Breast epithelium (tissue), 4 donors: ENCODE data around the gene KIF1A. TPM values are rescaled to one million over a fixed set of nuclear protein-coding genes. Genes with fewer than 3 reads are reported as not detected.

Experiments
- DNase-seq, 2 donors: peaks; one replicate each; pipeline ENCODE4 v3.0.0-alpha.2; 2019; ENCODE audit warnings: low spot score in 2 of 2
- H3K27ac ChIP-seq, 2 donors: fragments of 200-600 bp; sonication (generic) in 1 of 2; one replicate each; pipeline ENCODE4 v1.5.1; 2016 to 2019; ENCODE audit warnings: mild to moderate bottlenecking in 1 of 2
- H3K27me3 ChIP-seq, 2 donors: fragments of 200-600 bp; sonication (generic) in 1 of 2; one replicate each; pipeline versions ENCODE4 v1.5.1 to v1.6.0; 2017 to 2019; ENCODE audit warnings: control low read depth in 1 of 2, mild to moderate bottlenecking in 1 of 2
- H3K36me3 ChIP-seq: fragments of 200-600 bp; one replicate; pipeline ENCODE4 v1.5.1; 2019
- H3K4me1 ChIP-seq, 2 donors: fragments of 200-600 bp; sonication (generic); one replicate each; pipeline ENCODE4 v1.5.1; 2016 to 2019; ENCODE audit warnings: control low read depth in 1 of 2
- H3K4me3 ChIP-seq, 3 donors: fragments of 200-600 bp; sonication (generic); 1 replicate in 2 of 3; 2 replicates in 1 of 3; pipeline ENCODE4 v1.5.1; 2016 to 2019; ENCODE audit warnings: mild to moderate bottlenecking in 3 of 3, moderate library complexity in 2 of 3
- H3K9me3 ChIP-seq, 2 donors: fragments of 200-600 bp; sonication (generic) in 1 of 2; one replicate each; pipeline ENCODE4 v1.5.1; 2016 to 2019; ENCODE audit warnings: control low read depth in 1 of 2
- CTCF ChIP-seq, 3 donors: fragments of 450-650 bp; IDR thresholded peaks; one replicate each; pipeline ENCODE4 v1.5.1; 2016 to 2017; ENCODE audit warnings: antibody characterized with exemption in 3 of 3, mild to moderate bottlenecking in 3 of 3, moderate library complexity in 3 of 3
- POLR2A ChIP-seq: fragments of 450-650 bp; IDR thresholded peaks from one replicate; pipeline ENCODE4 v1.6.1; 2016; ENCODE audit warnings: antibody characterized with exemption, mild to moderate bottlenecking, moderate library complexity
- POLR2AphosphoS5 ChIP-seq, 3 donors: sonication (generic); formaldehyde crosslinking; IDR thresholded peaks; one replicate each; pipeline ENCODE4 v1.6.1; 2017; ENCODE audit warnings: antibody characterized with exemption in 3 of 3
- intact Hi-C: fragments of 100-400 bp; cut with DNase I; formaldehyde crosslinking; loops from one replicate; pipeline ENCODE4 v1.15.1; 2023; ENCODE audit warnings: low total_unique reads
- total RNA-seq, 3 donors: library from RNA; depleted of rRNA; stranded (reverse); fragments of >200 nt; gene quantifications; one replicate each; pipeline ENCODE4 v1.1.0, GENCODE V29; 2016

KIF1A gene
- total RNA-seq, 3 donors from 2014 or later = under 0.01 to 0.29 TPM; not detected in 1

- Histone ChIP-seq H3K27ac (no peak overlapping the region), H3K27me3 (no peaks in the 10 kb centered on the region), H3K9me3 (no peaks in the 10 kb centered on the region), H3K4me1 (no peaks in the 10 kb centered on the region), H3K4me3 (no peak overlapping the region), H3K36me3 (no peaks in the 10 kb centered on the region)
- DNase-seq = no peak
- intact Hi-C loops = no loop called here
- TF ChIP-seq POLR2AphosphoS5 (IDR thresholded peaks at IDR 0.05) (no peak), CTCF (IDR thresholded peaks at IDR 0.05) (no peak), POLR2A (no peak)
These were observed 74.6 kb downstream of the KIF1A start for GRCh38 chr2:240745456-240745855.

DNA sequence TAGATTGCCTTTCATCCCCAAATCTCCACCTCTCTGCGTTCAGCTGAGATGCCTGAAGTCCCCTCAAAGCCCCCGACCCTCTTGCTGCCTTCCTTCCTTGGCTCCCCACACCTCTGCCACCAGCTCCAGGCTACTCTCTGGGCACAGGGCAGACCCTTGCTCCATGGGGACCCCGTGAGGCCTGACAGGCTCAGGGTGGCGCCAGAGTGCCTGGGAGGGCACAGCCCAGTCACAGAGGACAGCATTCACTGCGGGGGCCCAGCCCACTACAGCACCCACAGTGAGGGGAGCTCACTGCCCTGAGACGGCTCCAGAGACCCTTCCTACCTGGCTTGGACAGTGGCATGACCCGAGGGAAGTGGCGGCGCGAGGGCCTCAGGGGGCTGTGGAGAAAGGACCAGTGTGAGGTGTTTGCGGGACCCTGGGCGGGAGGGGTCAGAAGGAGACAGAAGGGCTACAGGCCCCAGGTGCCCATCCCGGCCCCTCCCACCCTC lies 77.4 kb downstream of the KIF1A start:
- no peaks in the 10 kb centered on the region for H3K27me3 ChIP-seq
- no peaks in the 10 kb centered on the region for H3K9me3 ChIP-seq
- TF ChIP-seq POLR2A = no peak
- no peak for TF ChIP-seq CTCF (IDR thresholded peaks at IDR 0.05)
- no peak for TF ChIP-seq POLR2AphosphoS5 (IDR thresholded peaks at IDR 0.05)
- H3K27ac ChIP-seq = no peak overlapping the region
- no peaks in the 10 kb centered on the region for H3K36me3 ChIP-seq
- no peak for DNase-seq
- intact Hi-C loops = no loop called here
- no peaks in the 10 kb centered on the region for H3K4me1 ChIP-seq
- no peak overlapping the region for H3K4me3 ChIP-seq

GRCh38 chr2:240741091-240741490 lies 78.9 kb downstream of the KIF1A start:
- intact Hi-C loops = no loop called here
- Histone ChIP-seq H3K36me3 (no peaks in the 10 kb centered on the region), H3K4me3 (no peak overlapping the region), H3K9me3 (no peaks in the 10 kb centered on the region), H3K4me1 (no peaks in the 10 kb centered on the region), H3K27ac (no peak overlapping the region), H3K27me3 (peaks cover 0 to 3% of the 10 kb centered on the region in 2 donors)
- TF ChIP-seq POLR2A (no peak), POLR2AphosphoS5 (IDR thresholded peaks at IDR 0.05) (no peak), CTCF (IDR thresholded peaks at IDR 0.05) (no peak)
- DNase-seq = no peak

DNA sequence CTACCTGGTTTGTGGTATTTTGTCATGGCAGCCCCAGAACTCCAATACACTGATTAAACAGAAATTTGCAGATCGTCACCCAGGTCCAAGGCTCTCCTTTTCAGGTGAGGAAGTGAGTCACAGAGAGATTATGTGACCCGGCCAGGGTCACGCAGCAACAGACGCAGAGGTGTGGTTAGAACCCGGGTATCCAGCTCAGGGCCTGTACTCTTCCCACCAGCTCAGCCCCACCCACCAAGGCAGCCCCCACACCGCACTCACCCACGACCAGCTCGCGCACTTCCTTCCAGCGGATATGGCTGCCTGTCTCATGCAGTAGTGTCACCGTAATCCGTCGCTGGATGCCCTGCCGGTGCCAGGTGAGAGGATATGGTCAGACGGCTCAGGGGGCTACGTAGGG lies 80.2 kb downstream of the KIF1A start:
- Histone ChIP-seq H3K4me1 (no peaks in the 10 kb centered on the region), H3K36me3 (no peaks in the 10 kb centered on the region), H3K4me3 (no peak overlapping the region), H3K27ac (no peak overlapping the region), H3K27me3 (peaks cover 0 to 4% of the 10 kb centered on the region in 2 donors), H3K9me3 (no peaks in the 10 kb centered on the region)
- no peak for DNase-seq
- TF ChIP-seq CTCF (IDR thresholded peaks at IDR 0.05) (no peak), POLR2A (no peak), POLR2AphosphoS5 (IDR thresholded peaks at IDR 0.05) (no peak)
- intact Hi-C loops = no loop called here

DNA sequence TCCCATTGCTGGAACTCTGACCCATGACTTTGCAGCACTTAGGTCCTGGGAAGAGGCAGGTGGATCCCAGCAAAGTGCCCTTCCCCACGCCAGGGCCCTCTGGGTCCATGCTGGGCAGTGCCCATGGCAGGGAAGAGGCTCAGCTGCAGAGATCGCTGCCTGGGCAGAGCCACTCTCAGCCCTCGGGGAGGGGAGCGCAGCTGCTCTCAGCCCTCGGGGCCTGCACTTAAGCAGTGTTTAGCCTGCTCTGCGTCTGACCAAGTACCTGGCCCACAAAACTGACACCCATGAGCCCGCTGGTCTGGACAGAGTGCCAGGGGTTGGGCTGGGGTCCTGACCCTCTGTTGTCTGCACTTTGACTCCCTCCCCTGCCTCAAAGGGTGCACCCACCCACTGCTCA lies 82.1 kb downstream of the KIF1A start:
- Histone ChIP-seq H3K9me3 (no peaks in the 10 kb centered on the region), H3K4me1 (no peaks in the 10 kb centered on the region), H3K27me3 (peaks cover 0 to 8% of the 10 kb centered on the region in 2 donors), H3K4me3 (no peak overlapping the region), H3K27ac (no peak overlapping the region), H3K36me3 (no peaks in the 10 kb centered on the region)
- no peak for DNase-seq
- intact Hi-C loops = no loop called here
- TF ChIP-seq CTCF (IDR thresholded peaks at IDR 0.05) (no peak), POLR2AphosphoS5 (IDR thresholded peaks at IDR 0.05) (no peak), POLR2A (no peak)
